Activated naive CD8-positive, alpha-beta T cell treated with anti-CD3 and anti-CD28 coated beads for 36 hours (primary cell): ENCODE data around the gene OPA1. TPM values are rescaled to one million over a fixed set of nuclear protein-coding genes. Genes with fewer than 3 reads are reported as not detected.

ENCODE experiments used
- DNase-seq: peaks from one replicate; pipeline ENCODE4 v3.0.0; 2021
- H3K27ac Mint-ChIP-seq: one replicate; pipeline ENCODE4 v1.8.0; 2022; ENCODE audit warnings: mild to moderate bottlenecking, moderate library complexity, mixed read lengths
- H3K27me3 Mint-ChIP-seq: one replicate; pipeline ENCODE4 v1.8.0; 2022; ENCODE audit warnings: mild to moderate bottlenecking, mixed read lengths
- H3K36me3 Mint-ChIP-seq: one replicate; pipeline ENCODE4 v1.8.0; 2021; ENCODE audit warnings: mild to moderate bottlenecking, mixed read lengths
- H3K4me1 Mint-ChIP-seq: one replicate; pipeline ENCODE4 v1.8.0; 2021; ENCODE audit warnings: mixed read lengths
- H3K4me3 Mint-ChIP-seq: one replicate; pipeline ENCODE4 v1.8.0; 2022; ENCODE audit warnings: mild to moderate bottlenecking, moderate library complexity, mixed read lengths
- H3K9me3 Mint-ChIP-seq: one replicate; pipeline ENCODE4 v1.8.0; 2022; ENCODE audit warnings: mixed read lengths
- total RNA-seq, 2 experiments: library from RNA; stranded (reverse); gene quantifications; one replicate each; pipeline ENCODE4 v1.2.3, GENCODE V29; 2021

OPA1 gene
- total RNA-seq, 2 experiments from 2014 or later: 89.4 to 102 TPM

DNA sequence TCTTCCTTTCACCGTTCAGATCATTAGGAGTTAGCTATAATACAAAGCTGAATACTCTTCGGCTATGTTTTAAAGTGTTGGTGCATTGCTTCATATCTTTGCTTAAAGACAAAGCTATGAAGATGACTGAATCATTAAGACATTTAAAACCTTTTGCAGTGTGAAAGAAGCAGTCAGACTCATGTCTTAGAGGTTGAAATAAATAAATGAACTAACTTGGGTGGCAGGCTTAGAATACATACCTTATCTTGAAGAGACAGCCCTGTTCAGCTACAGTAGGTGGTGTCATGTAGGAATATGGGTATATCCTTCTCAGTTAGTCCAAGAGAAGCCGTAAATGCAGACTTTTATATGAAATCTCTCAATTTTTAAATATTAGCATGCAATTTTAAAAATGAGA is 63.4 kb downstream of the OPA1 start:
- no peaks in the 10 kb centered on the region for H3K9me3 Mint-ChIP-seq
- H3K4me1 Mint-ChIP-seq: no peaks in the 10 kb centered on the region
- DNase-seq: no peak
- peaks cover 7% of the 10 kb centered on the region for H3K36me3 Mint-ChIP-seq
- no peaks in the 10 kb centered on the region for H3K27me3 Mint-ChIP-seq
- no peak overlapping the region for H3K4me3 Mint-ChIP-seq
- H3K27ac Mint-ChIP-seq: no peak overlapping the region

DNA sequence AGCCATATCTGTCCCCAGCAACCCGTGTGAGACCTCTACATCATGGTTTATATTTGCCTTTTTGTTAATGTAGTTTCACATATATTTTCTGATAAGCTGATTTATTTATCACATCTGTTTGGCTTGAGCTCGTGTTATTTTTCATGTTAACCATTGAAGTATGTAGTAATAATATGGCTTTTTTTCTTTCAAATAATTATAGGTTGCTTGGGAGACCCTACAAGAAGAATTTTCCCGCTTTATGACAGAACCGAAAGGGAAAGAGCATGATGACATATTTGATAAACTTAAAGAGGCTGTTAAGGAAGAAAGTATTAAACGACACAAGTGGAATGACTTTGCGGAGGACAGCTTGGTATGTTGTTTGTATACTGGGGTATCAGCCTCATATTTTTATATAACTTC is 63.9 kb downstream of the OPA1 start:
- no peaks in the 10 kb centered on the region for H3K27me3 Mint-ChIP-seq
- no peaks in the 10 kb centered on the region for H3K9me3 Mint-ChIP-seq
- H3K4me1 Mint-ChIP-seq: no peaks in the 10 kb centered on the region
- no peak for DNase-seq
- peaks cover 8% of the 10 kb centered on the region for H3K36me3 Mint-ChIP-seq
- no peak overlapping the region for H3K4me3 Mint-ChIP-seq
- H3K27ac Mint-ChIP-seq: no peak overlapping the region

DNA sequence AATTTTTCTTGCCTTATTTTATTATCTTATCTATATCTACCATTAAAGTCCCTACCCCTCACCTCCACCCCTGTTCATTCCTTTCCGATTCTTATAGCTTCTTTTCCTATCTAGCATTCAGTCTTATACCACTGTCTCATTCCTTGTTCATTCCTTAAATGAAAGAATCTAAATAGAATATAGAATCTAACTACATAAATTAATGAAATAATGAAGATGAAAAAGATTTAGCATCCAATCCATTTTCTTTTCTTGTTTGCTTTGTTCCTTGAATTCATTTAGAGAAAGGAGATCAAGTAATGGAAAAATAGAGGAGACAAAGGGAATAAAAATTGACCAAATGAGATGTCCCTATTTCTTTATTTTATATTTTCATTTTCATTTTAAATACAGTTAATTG is 67.2 kb downstream of the OPA1 start:
- H3K27ac Mint-ChIP-seq: no peak overlapping the region
- no peaks in the 10 kb centered on the region for H3K9me3 Mint-ChIP-seq
- H3K36me3 Mint-ChIP-seq: peaks cover 5% of the 10 kb centered on the region
- DNase-seq: no peak
- H3K27me3 Mint-ChIP-seq: no peaks in the 10 kb centered on the region
- H3K4me1 Mint-ChIP-seq: no peaks in the 10 kb centered on the region
- no peak overlapping the region for H3K4me3 Mint-ChIP-seq

- H3K4me1 Mint-ChIP-seq: no peaks in the 10 kb centered on the region
- H3K4me3 Mint-ChIP-seq: no peak overlapping the region
- H3K9me3 Mint-ChIP-seq: no peaks in the 10 kb centered on the region
- H3K36me3 Mint-ChIP-seq: peaks cover 5% of the 10 kb centered on the region
- no peaks in the 10 kb centered on the region for H3K27me3 Mint-ChIP-seq
- no peak overlapping the region for H3K27ac Mint-ChIP-seq
- no peak for DNase-seq
Measured at GRCh38 chr3:193660698-193661411, 67.8 kb downstream of the OPA1 start.

DNA sequence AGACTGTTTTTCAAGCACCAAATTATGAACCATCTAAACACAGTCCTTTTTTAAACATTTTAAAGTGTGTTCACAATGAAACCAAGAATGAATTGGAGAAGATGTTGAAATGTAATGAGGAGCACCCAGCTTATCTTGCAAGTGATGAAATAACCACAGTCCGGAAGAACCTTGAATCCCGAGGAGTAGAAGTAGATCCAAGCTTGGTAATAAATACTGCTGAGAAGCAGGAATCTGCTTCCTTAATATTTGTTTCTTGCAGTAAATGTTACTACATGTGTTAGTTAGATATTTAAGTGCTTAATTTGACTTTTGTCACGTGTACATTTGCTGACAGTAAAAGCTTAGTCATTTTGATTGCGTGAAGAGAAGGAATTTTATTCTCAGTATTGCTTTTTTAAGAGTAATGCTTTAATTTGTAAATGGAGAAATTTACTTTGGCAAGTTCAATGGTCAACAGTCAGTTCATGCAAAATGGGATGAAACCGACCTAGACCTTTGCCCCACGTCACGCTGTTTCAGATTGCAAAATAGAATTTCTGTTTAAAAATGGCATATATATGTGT is 69.8 kb downstream of the OPA1 start:
- Mint-ChIP-seq H3K36me3 (peaks cover 5% of the 10 kb centered on the region), H3K9me3 (no peaks in the 10 kb centered on the region), H3K4me1 (no peaks in the 10 kb centered on the region), H3K27ac (no peak overlapping the region), H3K4me3 (no peak overlapping the region), H3K27me3 (no peaks in the 10 kb centered on the region)
- DNase-seq: no peak

- peaks cover 14% of the 10 kb centered on the region for H3K36me3 Mint-ChIP-seq
- no peak overlapping the region for H3K4me3 Mint-ChIP-seq
- DNase-seq: no peak
- no peaks in the 10 kb centered on the region for H3K27me3 Mint-ChIP-seq
- H3K9me3 Mint-ChIP-seq: no peaks in the 10 kb centered on the region
- H3K27ac Mint-ChIP-seq: no peak overlapping the region
- H3K4me1 Mint-ChIP-seq: no peaks in the 10 kb centered on the region
Measured at GRCh38 chr3:193665370-193665989, 72.5 kb downstream of the OPA1 start.

DNA sequence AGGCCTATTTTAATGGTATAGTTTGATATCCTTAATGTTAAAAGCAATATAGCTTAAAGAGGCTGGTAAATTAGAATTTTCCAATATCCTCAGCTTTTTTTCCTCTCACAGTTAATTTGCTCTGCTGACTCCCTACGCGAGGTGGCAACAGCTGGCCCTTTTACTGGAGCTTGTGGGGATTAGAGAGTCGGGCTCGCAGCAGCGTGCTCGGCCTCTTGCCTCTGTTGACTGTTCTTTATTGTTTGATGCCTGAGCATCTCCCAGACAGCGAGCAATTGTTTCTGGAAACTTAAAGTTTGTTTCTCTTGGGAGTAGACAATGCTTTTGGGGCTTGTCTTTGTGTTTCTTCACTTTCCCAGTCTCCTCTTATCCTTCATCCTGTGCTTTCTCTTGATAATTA is 80.8 kb downstream of the OPA1 start:
- DNase-seq: no peak
- no peaks in the 10 kb centered on the region for H3K9me3 Mint-ChIP-seq
- H3K4me3 Mint-ChIP-seq: no peak overlapping the region
- peaks cover 8% of the 10 kb centered on the region for H3K4me1 Mint-ChIP-seq
- H3K27me3 Mint-ChIP-seq: no peaks in the 10 kb centered on the region
- H3K36me3 Mint-ChIP-seq: peaks cover 21% of the 10 kb centered on the region
- no peak overlapping the region for H3K27ac Mint-ChIP-seq

DNA sequence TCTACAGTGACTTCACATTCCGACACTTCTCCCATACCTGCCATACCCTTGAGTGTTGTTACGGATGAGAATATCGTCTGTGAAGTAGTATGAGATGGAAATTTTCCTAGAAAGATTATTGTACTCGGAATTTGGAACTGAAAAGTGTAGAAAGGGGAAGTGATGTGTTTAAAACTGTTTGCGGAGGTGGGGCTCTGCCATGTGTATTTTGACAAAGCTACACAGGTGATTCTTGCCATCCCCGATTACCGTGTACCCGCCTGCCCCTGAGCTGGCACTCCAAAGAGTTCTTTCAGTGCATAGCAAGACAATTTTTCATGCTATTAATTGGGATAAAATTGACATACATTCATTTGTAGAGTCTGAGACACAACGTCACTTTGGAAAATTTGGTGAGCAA is 81.7 kb downstream of the OPA1 start:
- Mint-ChIP-seq H3K36me3 (peaks cover 19% of the 10 kb centered on the region), H3K4me1 (peaks cover 8% of the 10 kb centered on the region), H3K27me3 (no peaks in the 10 kb centered on the region), H3K4me3 (no peak overlapping the region), H3K9me3 (no peaks in the 10 kb centered on the region), H3K27ac (no peak overlapping the region)
- no peak for DNase-seq

DNA sequence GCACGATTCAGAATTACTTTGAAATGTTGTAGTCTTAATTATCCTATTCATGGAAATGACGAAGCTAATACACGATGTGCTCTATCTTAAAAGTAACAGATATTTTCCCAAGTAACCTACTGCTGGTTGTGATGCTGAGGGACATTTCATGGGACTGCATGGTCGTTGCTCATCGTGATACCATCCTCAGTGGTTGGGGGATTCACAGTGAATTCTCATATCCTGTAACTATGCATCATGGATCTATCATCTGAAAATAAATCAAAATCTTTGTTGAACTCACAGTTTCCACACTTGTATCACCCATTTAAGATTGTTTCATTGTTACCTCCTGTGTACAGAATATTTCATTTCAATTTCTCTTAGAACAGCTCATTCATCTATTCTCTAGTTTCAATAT is 84.7 kb downstream of the OPA1 start:
- peaks cover 8% of the 10 kb centered on the region for H3K4me1 Mint-ChIP-seq
- peaks cover 21% of the 10 kb centered on the region for H3K36me3 Mint-ChIP-seq
- no peak overlapping the region for H3K27ac Mint-ChIP-seq

GRCh38 chr3:193680220-193680619 is 87.2 kb downstream of the OPA1 start:
- Mint-ChIP-seq H3K36me3 (peaks cover 23% of the 10 kb centered on the region), H3K27ac (no peak overlapping the region), H3K9me3 (no peaks in the 10 kb centered on the region), H3K4me1 (peaks cover 8% of the 10 kb centered on the region), H3K27me3 (no peaks in the 10 kb centered on the region), H3K4me3 (no peak overlapping the region)
- DNase-seq: no peak

More for the DNA sequence above, 84.7 kb downstream of the OPA1 start:
- Mint-ChIP-seq H3K9me3 (no peaks in the 10 kb centered on the region), H3K4me3 (no peak overlapping the region), H3K27me3 (no peaks in the 10 kb centered on the region)
- DNase-seq: no peak

GRCh38 chr3:193681631-193682030 is 88.6 kb downstream of the OPA1 start:
- no peak overlapping the region for H3K27ac Mint-ChIP-seq
- peaks cover 8% of the 10 kb centered on the region for H3K4me1 Mint-ChIP-seq
- H3K4me3 Mint-ChIP-seq: no peak overlapping the region
- H3K27me3 Mint-ChIP-seq: no peaks in the 10 kb centered on the region
- peaks cover 16% of the 10 kb centered on the region for H3K36me3 Mint-ChIP-seq
- no peaks in the 10 kb centered on the region for H3K9me3 Mint-ChIP-seq
- no peak for DNase-seq

DNA sequence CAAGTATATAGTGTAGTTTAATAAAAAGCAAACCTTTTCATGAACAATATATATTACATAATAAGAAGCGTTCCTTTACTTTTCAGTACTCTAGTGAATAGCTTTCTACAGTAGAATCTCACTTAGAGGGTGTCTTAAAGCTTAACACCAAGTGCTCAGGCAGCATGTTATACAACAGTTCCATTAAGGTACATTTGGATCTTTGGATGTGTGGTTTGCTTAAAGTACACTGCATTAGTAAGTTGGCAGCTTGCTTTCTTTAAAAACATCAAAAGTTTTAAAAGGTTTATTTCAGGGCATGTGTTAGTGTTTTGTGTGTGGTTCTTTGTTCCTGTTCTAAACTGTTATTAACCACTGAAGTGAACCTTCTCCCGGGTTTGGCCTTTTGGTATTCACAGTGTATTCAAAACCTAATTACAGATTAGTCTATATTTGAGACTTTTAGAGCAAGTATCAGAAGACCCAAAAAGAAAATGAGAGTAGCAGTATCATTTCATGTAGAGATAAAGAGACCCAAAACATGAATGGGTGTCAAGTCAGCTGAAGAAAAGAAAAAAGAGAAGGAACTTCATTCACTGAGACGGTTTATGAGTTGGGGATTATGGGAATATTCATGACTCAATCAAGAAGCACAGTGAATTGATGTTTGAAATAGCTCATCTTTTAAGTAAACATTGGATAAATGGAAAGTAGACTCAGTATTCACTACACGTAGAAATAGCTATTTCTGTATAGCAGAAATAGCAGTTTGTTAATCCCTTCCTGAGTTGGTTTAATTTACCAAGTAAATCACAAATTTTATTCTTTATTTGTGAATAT is 93.9 kb downstream of the OPA1 start:
- no peak for DNase-seq
- H3K4me3 Mint-ChIP-seq: no peak overlapping the region
- H3K4me1 Mint-ChIP-seq: peaks cover 2% of the 10 kb centered on the region
- peaks cover 8% of the 10 kb centered on the region for H3K36me3 Mint-ChIP-seq
- no peaks in the 10 kb centered on the region for H3K9me3 Mint-ChIP-seq
- H3K27ac Mint-ChIP-seq: no peak overlapping the region
- no peaks in the 10 kb centered on the region for H3K27me3 Mint-ChIP-seq

- no peak overlapping the region for H3K4me3 Mint-ChIP-seq
- no peak for DNase-seq
- peaks cover 2% of the 10 kb centered on the region for H3K4me1 Mint-ChIP-seq
- H3K36me3 Mint-ChIP-seq: no peaks in the 10 kb centered on the region
- no peak overlapping the region for H3K27ac Mint-ChIP-seq
- H3K9me3 Mint-ChIP-seq: no peaks in the 10 kb centered on the region
- no peaks in the 10 kb centered on the region for H3K27me3 Mint-ChIP-seq
Measured at GRCh38 chr3:193688834-193689714, 96.1 kb downstream of the OPA1 start.

DNA sequence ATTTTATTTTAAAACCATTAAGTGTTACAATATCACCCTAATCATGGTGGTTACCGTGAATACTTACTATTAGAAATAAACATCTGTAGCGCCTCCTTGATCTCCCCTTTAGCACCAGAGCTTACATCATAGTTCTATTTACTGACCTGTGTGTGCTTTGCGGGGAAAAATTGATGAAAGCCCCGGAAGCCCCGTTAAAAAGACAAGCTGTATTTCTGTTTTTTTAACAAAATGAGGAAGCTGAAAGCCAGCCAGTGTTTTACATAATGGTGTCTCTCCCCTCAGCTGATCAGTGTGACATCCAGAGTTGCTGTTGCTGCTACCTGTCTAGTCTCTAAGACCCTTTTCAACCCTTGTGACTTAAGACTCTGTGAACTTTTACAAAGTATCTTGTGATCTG is 100.8 kb downstream of the OPA1 start:
- H3K4me1 Mint-ChIP-seq: no peaks in the 10 kb centered on the region
- H3K4me3 Mint-ChIP-seq: no peak overlapping the region
- H3K27me3 Mint-ChIP-seq: no peaks in the 10 kb centered on the region
- no peak overlapping the region for H3K27ac Mint-ChIP-seq
- no peaks in the 10 kb centered on the region for H3K36me3 Mint-ChIP-seq
- DNase-seq: no peak
- no peaks in the 10 kb centered on the region for H3K9me3 Mint-ChIP-seq
